Measurements from ENCODE around the gene NPPC.

GRCh38 chr2:231923010-231923344 is 3.2 kb downstream of the NPPC start:
- TF ChIP-seq CTCF (IDR thresholded peaks at IDR 0.05; ENCODE audit: low read depth, low read length, poor library complexity, severe bottlenecking) (no peak), EZH2phosphoT487 (IDR thresholded peaks at IDR 0.05; ENCODE audit: borderline replicate concordance, low read length) (no peak)
